GM12875 (cell line): Measurements from ENCODE around the gene DOCK10.

Source experiments
- H3K4me3 ChIP-seq: one replicate; pipeline ENCODE4 v1.5.1; 2011; ENCODE audit warnings: low read depth, low read length, control low read depth
- TF ChIP-seq, protein P1 (sequence below): IDR thresholded peaks from 2 replicates; pipeline ENCODE4 v1.5.1; 2011; ENCODE audit warnings: low read depth, mild to moderate bottlenecking, control low read depth, inconsistent platforms, low read length, moderate library complexity, borderline replicate concordance; ENCODE audit not compliant: insufficient read depth

DOCK10 gene

DNA sequence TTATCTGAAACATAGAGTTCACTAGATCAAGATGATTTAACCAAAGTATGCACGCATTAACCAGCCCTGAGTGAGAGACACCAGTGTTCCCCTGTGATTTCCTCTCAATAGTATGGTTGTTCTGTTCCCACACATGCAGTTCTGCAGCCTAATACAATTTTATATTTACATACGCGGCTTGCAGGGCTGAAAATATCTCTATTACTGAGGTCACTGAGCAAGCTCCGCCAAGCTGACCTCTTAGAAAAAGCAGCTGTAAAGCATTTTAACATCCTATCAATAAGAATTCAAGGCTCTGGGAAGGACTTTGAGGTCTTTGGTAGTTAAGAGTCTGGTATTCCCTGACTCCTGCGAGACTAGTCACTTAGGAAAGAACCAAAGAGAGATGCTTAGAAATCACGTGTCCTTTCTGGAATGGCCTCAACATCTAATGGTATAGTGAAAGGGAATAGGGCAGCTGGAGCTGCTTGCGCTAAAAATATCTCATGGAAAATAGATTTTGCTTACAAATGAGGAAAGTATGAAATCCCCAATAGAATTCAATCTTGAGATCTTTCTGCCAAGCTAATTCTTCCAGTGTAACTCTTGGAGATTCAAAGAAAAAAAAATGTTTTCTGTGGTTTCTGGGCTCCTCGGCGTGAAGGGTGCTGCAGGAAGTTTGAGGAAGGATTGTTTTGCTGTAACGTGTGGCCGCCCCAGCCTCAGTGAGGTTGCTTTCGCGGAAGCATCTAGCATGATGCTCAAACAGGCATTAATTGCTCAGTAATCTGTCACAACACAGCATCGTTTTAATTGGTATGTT, 59.2 kb downstream of the DOCK10 start:
- TF ChIP-seq, protein P1, sequence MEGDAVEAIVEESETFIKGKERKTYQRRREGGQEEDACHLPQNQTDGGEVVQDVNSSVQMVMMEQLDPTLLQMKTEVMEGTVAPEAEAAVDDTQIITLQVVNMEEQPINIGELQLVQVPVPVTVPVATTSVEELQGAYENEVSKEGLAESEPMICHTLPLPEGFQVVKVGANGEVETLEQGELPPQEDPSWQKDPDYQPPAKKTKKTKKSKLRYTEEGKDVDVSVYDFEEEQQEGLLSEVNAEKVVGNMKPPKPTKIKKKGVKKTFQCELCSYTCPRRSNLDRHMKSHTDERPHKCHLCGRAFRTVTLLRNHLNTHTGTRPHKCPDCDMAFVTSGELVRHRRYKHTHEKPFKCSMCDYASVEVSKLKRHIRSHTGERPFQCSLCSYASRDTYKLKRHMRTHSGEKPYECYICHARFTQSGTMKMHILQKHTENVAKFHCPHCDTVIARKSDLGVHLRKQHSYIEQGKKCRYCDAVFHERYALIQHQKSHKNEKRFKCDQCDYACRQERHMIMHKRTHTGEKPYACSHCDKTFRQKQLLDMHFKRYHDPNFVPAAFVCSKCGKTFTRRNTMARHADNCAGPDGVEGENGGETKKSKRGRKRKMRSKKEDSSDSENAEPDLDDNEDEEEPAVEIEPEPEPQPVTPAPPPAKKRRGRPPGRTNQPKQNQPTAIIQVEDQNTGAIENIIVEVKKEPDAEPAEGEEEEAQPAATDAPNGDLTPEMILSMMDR: no peak
- H3K4me3 ChIP-seq: no peak overlapping the region

DNA sequence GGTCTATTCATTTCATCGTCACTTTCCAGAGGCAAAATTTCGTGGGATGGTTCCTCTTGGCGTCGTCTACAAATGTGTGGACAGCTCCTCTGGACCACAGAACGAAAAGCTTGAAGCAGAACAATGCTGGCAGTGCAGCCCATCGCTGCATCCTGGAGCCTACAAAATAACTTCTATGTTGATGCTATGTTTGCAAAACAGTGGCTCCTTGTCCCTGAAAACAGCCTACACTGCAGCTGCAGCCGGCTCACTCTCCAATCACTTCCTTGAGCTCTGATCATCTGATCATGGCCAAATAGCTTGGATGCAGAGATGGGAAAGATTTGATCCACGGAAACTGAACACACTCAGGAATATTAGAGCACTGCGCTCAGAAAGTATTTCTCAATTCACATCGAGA, 60.0 kb downstream of the DOCK10 start:
- TF ChIP-seq, protein P1: no peak
- no peak overlapping the region for H3K4me3 ChIP-seq

DNA sequence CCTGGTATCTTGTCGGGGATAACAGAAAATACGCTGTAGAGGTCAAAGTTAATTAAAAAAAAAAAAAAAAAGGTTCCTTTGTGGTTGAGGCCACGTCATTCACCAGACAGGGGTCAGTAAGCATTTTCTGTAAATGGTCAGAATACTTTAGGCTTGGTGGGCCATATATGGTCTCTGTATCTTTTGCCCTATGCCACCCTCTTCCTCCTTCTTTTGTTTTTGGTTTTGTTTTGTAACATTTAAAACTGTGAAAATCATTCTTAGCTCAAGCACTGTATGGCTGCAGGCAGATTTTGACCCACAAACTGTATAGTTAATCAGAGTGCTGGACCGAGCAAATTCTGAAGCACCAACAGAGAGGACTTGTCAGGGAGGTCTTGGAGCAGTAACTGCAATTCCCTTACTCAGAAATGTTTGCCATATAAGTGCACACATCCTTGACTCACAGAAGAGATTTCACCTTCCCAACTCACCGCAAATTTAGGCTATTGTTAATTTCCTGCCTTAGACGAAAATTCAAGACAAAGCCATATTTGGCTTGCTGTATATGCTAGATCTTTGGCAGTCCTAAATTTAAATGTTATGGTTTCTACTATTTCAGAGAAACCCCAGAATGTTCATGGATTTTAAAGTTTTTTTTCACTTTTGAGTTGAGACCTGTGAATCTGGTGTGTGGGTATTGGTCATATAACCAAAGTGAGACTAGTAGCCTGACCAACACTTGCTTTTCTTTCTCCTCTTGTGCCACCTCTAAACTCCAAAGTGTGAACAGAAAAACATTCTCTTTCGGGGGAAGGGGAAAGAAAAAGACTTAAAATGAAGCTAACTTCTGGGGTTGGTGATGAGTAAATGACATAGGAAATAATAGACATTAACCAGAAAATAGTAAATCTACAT, 65.4 kb downstream of the DOCK10 start:
- TF ChIP-seq, protein P1: no peak
- no peak overlapping the region for H3K4me3 ChIP-seq

DNA sequence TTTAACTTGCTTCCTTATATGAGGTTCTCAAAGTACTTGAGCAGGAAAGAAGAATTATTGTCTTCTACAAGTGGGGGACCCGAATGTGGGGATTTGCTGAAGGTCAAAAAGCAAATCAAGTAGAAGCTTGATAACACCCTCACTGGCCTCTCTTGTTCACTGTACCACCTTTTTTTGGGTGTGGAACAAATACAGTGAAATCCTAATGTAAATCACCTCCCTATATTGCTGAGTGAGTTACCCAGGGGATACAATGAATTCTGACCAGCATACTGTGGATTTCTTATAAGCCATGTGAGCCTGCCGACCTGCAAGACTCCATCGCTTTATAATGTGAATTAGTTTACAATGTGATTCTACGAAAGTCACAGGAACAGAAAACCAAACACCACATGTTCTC, 66.5 kb downstream of the DOCK10 start:
- TF ChIP-seq, protein P1: no peak
- H3K4me3 ChIP-seq: no peak overlapping the region

DNA sequence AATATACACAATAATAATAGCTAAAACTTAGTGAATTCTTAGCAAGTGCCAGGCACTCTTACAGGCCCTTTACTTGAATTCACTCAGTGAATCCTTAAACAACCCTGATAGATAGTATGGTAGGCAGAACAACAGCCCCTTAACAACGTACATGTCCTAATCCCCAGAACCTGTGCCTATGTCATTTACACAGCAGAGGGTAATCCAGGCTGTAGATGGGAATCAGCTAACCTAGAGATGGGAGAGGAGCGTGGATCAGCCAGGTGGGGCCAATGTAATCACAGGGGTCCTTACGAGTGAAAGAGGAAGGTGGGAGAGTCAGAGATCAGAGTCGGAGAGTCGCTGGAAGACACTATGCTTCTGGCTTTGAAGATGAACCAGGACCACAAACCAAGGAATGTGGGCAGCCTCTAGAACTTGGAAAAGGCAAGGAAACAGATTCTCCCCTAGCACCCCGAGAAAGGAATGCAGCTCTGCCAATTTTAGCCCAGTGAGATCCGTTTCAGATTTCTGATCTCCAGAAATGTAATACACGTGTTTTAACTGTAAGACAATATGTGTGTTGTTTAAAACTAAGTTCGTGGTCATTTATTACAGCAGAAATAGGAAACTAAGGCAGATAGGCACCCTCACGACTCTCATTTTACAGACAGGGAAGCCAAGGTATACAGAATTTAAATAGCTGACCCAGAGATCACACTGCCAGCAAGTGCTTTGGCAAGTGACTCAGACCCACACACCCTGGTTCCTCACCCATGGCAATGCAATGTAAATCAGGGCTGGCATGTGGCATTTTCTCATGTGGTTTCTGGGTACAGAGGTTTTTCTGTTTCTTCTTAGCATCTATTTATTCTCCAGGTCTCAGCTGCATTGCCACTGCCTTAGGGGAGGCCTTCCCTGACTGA, 68.9 kb downstream of the DOCK10 start:
- TF ChIP-seq, protein P1: no peak
- no peak overlapping the region for H3K4me3 ChIP-seq

DNA sequence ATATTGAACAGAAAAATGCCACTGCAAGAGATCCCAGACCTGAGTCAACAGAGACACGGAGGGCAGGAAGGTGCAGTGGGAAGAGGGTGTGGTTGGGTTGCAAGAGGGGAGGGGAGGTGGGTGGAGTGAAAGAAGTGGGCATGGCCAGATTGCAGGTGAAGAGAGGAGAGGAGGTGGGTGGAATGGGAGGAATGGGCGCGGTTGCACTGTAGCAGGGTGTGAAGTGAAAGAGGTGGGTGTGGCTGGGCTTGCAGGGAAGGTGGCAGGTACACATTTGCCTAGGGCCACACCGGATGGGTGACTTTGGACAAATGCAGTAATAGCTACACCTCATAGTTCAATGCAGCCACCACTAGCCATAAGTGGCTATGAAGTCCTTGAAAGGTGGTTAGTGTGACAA, 71.1 kb downstream of the DOCK10 start:
- TF ChIP-seq, protein P1: no peak
- no peak overlapping the region for H3K4me3 ChIP-seq
